Measurements from ENCODE around the gene WBP4.

- no peak for TF ChIP-seq CTCF (IDR thresholded peaks at IDR 0.05; ENCODE audit: insufficient read depth, low read depth, low read length)
- TF ChIP-seq EZH2 (IDR thresholded peaks at IDR 0.05; ENCODE audit: insufficient read depth, low read length): no peak
These were observed 21.6 kb upstream of the WBP4 start for GRCh38 chr13:41039746-41040145.
